ENCODE data around the gene OBSL1. TPM values are rescaled to one million over a fixed set of nuclear protein-coding genes. Genes with fewer than 3 reads are reported as not detected.

Gene OBSL1
- 10 to 100 TPM; 69.6 to 75.2 TPM for total RNA-seq
- 10 to 100 TPM; 34.0 to 58.4 TPM for polyA plus RNA-seq
- long read RNA-seq, donor 1, full-length matches to known transcripts: 19 of 37 reads
- long read RNA-seq, donor 1, partial matches to known transcripts: 18 of 37 reads
- long read RNA-seq, donor 1, other reads (novel, unspliced or antisense): 0 of 37 reads
- long read RNA-seq, donor 2, partial matches to known transcripts: 13 of 15 reads
- long read RNA-seq, donor 2, other reads (novel, unspliced or antisense): 0 of 15 reads
- long read RNA-seq, donor 3, partial matches to known transcripts: 9 of 17 reads
- long read RNA-seq, donor 3, other reads (novel, unspliced or antisense): 0 of 17 reads
- long read RNA-seq, donor 4, partial matches to known transcripts: 26 of 28 reads
- long read RNA-seq, donor 4, other reads (novel, unspliced or antisense): 0 of 28 reads
- long read RNA-seq, donor 5, transcript OBSL1-210 (2 exons, 625 nt): minor isoform, 9 of 60 reads
- long read RNA-seq, donor 5, transcript OBSL1-202 (9 exons, 3,297 nt): major isoform, 11 of 60 reads
- long read RNA-seq, donor 5, partial matches to known transcripts: 38 of 60 reads
- long read RNA-seq, donor 5, other reads (novel, unspliced or antisense): 0 of 60 reads

- peak within 1 kb of the TSS; percentile 83 to 95 for H3K27ac ChIP-seq (ENCODE audit: low read depth in 1 of 2, low read length in 1 of 2)
- peaks cover 0 to 23% (median 11%) of the 10 kb centered on the region in 4 donors for H3K36me3 ChIP-seq (ENCODE audit: control insufficient read depth in 4 of 4, insufficient read depth in 4 of 4, low read length in 4 of 4)
- peak within 1 kb of the TSS; percentile 25 to 32 for H3K9ac ChIP-seq (ENCODE audit: insufficient read depth in 1 of 2, low read length in 2 of 2)
- peak; percentile 67 for ATAC-seq (ENCODE audit: insufficient read depth, low FRiP score)
- H3K4me1 ChIP-seq (ENCODE audit: control insufficient read depth in 5 of 5, insufficient read depth in 5 of 5, low read length in 5 of 5): peaks cover 0 to 25% (median 11%) of the 10 kb centered on the region in 5 donors
- H3K27me3 ChIP-seq (ENCODE audit: control insufficient read depth in 3 of 3, insufficient read depth in 3 of 3, low read length in 2 of 3): no peaks in the 10 kb centered on the region
- peak; percentile 88 to 93 (median 91) for DNase-seq
- no peaks in the 10 kb centered on the region for H3K9me3 ChIP-seq (ENCODE audit: control insufficient read depth in 4 of 4, insufficient read depth in 3 of 4, low read length in 3 of 4)
- 9 to 23% methylated on average over 19 to 42 of the region's 42 CpGs for WGBS, 2 donors
- peak within 1 kb of the TSS; percentile 84 for H3K4me3 ChIP-seq
- TF ChIP-seq, protein P1, sequence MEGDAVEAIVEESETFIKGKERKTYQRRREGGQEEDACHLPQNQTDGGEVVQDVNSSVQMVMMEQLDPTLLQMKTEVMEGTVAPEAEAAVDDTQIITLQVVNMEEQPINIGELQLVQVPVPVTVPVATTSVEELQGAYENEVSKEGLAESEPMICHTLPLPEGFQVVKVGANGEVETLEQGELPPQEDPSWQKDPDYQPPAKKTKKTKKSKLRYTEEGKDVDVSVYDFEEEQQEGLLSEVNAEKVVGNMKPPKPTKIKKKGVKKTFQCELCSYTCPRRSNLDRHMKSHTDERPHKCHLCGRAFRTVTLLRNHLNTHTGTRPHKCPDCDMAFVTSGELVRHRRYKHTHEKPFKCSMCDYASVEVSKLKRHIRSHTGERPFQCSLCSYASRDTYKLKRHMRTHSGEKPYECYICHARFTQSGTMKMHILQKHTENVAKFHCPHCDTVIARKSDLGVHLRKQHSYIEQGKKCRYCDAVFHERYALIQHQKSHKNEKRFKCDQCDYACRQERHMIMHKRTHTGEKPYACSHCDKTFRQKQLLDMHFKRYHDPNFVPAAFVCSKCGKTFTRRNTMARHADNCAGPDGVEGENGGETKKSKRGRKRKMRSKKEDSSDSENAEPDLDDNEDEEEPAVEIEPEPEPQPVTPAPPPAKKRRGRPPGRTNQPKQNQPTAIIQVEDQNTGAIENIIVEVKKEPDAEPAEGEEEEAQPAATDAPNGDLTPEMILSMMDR (IDR thresholded peaks at IDR 0.05; ENCODE audit: control extremely low read depth, extremely low read depth): no peak
Observed at GRCh38 chr2:219571311-219572236, at the start of gene OBSL1. Gene OBSL1 (minus strand): TSS chr2:219571539. CDS start chr2:219571232, 307 bp downstream.

- DNase-seq (no peak), ATAC-seq (ENCODE audit: insufficient read depth, low FRiP score) (no peak)
- Histone ChIP-seq H3K9me3 (ENCODE audit: control insufficient read depth in 4 of 4, insufficient read depth in 3 of 4, low read length in 3 of 4) (no peaks in the 10 kb centered on the region), H3K4me1 (ENCODE audit: control insufficient read depth in 5 of 5, insufficient read depth in 5 of 5, low read length in 5 of 5) (peaks cover 0 to 5% (median 0%) of the 10 kb centered on the region in 5 donors), H3K27ac (ENCODE audit: low read depth in 1 of 2, low read length in 1 of 2) (no peak overlapping the region), H3K9ac (ENCODE audit: insufficient read depth in 1 of 2, low read length in 2 of 2) (no peak overlapping the region), H3K27me3 (ENCODE audit: control insufficient read depth in 3 of 3, insufficient read depth in 3 of 3, low read length in 2 of 3) (no peaks in the 10 kb centered on the region), H3K4me3 (no peak overlapping the region), H3K36me3 (ENCODE audit: control insufficient read depth in 4 of 4, insufficient read depth in 4 of 4, low read length in 4 of 4) (peaks cover 0 to 11% (median 5%) of the 10 kb centered on the region in 4 donors)
- TF ChIP-seq, protein P1 (IDR thresholded peaks at IDR 0.05; ENCODE audit: control extremely low read depth, extremely low read depth): no peak
- WGBS, 2 donors: 86 to 91% methylated on average over 6 of the region's 6 CpGs
Observed at GRCh38 chr2:219620546-219620945, 49.2 kb upstream of the OBSL1 start.

DNA sequence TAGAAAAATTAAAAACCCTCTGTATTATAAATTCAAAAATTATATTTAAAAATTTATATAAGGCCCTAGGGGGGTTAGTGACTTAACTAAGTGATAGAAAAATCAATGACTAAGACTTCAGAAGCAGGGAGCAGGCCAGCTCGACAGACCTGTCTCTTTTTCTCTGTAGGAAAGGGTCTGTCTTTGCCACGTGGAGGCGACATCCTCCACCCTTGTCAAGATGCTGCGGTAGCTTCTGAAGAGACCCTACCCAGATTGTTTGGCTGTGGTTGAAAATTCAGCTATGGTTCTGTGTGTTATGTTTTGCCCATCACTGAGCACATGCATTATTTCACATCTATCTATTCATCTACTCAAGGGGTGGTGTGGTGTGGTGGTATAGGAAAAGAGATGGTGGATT lies 47.9 kb upstream of the OBSL1 start:
- Histone ChIP-seq H3K27ac (ENCODE audit: low read depth in 1 of 2, low read length in 1 of 2) (no peak overlapping the region), H3K36me3 (ENCODE audit: control insufficient read depth in 4 of 4, insufficient read depth in 4 of 4, low read length in 4 of 4) (peaks cover 0 to 23% (median 13%) of the 10 kb centered on the region in 4 donors), H3K4me3 (no peak overlapping the region), H3K4me1 (ENCODE audit: control insufficient read depth in 5 of 5, insufficient read depth in 5 of 5, low read length in 5 of 5) (peaks cover 0 to 5% (median 0%) of the 10 kb centered on the region in 5 donors), H3K27me3 (ENCODE audit: control insufficient read depth in 3 of 3, insufficient read depth in 3 of 3, low read length in 2 of 3) (no peaks in the 10 kb centered on the region), H3K9ac (ENCODE audit: insufficient read depth in 1 of 2, low read length in 2 of 2) (no peak overlapping the region), H3K9me3 (ENCODE audit: control insufficient read depth in 4 of 4, insufficient read depth in 3 of 4, low read length in 3 of 4) (no peaks in the 10 kb centered on the region)
- ATAC-seq (ENCODE audit: insufficient read depth, low FRiP score): no peak
- TF ChIP-seq, protein P1 (IDR thresholded peaks at IDR 0.05; ENCODE audit: control extremely low read depth, extremely low read depth): no peak
- DNase-seq: peak in 2 of 3 donors; percentile 25 to 48
- WGBS, 2 donors: 64 to 65% methylated on average over 4 of the region's 4 CpGs

All from lung (tissue), 16 donors.